HEK293 (cell line): ENCODE results near the gene ATP6V0A1.

Experiments
- CTCF ChIA-PET: fragments of 350-600 bp; formaldehyde crosslinking; extraction: SDS; loops from one replicate; lab custom pipeline; 2021; ENCODE audit warnings: antibody characterized with exemption; lab: Yijun Ruan, JAX
- POLR2A ChIA-PET: fragments of 300-600 bp; formaldehyde crosslinking; extraction: SDS; loops from one replicate; lab custom pipeline; 2020; ENCODE audit warnings: antibody characterized with exemption, inconsistent platforms; lab: Yijun Ruan, JAX
- H3K27ac ChIP-seq: fragments of 200-500 bp; sonication (Bioruptor generic); 2 replicates; pipeline ENCODE4 v1.5.1; 2014; ENCODE audit warnings: low read depth, low read length, control low read depth, inconsistent platforms; ENCODE audit errors: extremely low read depth
- H3K36me3 ChIP-seq, 2 experiments: fragments of 200-500 bp in 1 of 2; sonication (Bioruptor generic) in 1 of 2; 1 replicate in 1 of 2; 2 replicates in 1 of 2; pipeline ENCODE4 v1.5.1; 2014 to 2017; ENCODE audit warnings: inconsistent platforms in 2 of 2, low read length in 2 of 2; ENCODE audit not compliant: control insufficient read depth in 2 of 2, insufficient read depth in 1 of 2
- H3K4me1 ChIP-seq: fragments of 200-500 bp; sonication (Bioruptor generic); 2 replicates; pipeline ENCODE4 v1.5.1; 2014; ENCODE audit warnings: mild to moderate bottlenecking, low read length, inconsistent platforms; ENCODE audit not compliant: control insufficient read depth, insufficient read depth
- H3K4me3 ChIP-seq: 2 replicates; pipeline ENCODE4 v1.5.1; 2011; ENCODE audit warnings: low read depth, mild to moderate bottlenecking, control low read depth, low read length, moderate library complexity
- H3K9me3 ChIP-seq: fragments of 200-500 bp; sonication (Bioruptor generic); 2 replicates; pipeline ENCODE4 v1.5.1; 2014; ENCODE audit warnings: low read depth, low read length, inconsistent platforms; ENCODE audit not compliant: control insufficient read depth, insufficient read depth
- PRDM10 ChIP-seq: fragments of 450-650 bp; formaldehyde crosslinking; IDR thresholded peaks from 2 replicates; pipeline ENCODE4 v1.5.1; 2016; ENCODE audit warnings: missing biosample characterization, missing genetic modification characterization
- PRDM6 ChIP-seq: fragments of 450-650 bp; formaldehyde crosslinking; IDR thresholded peaks from 2 replicates; pipeline ENCODE4 v1.5.1; 2017; ENCODE audit warnings: missing biosample characterization, missing genetic modification characterization
- REST ChIP-seq: fragments of 450-650 bp; formaldehyde crosslinking; IDR thresholded peaks from 2 replicates; pipeline ENCODE4 v1.5.1; 2016; ENCODE audit warnings: missing biosample characterization, missing genetic modification characterization
- ZBTB11 ChIP-seq: fragments of 450-650 bp; formaldehyde crosslinking; conservative IDR thresholded peaks from 2 replicates; pipeline ENCODE4 v1.5.1; 2016; ENCODE audit warnings: low read depth, missing biosample characterization, missing genetic modification characterization
- ZBTB6 ChIP-seq: fragments of 450-650 bp; formaldehyde crosslinking; IDR thresholded peaks from 2 replicates; pipeline ENCODE4 v1.5.1; 2017; ENCODE audit warnings: missing biosample characterization, missing genetic modification characterization
- ZNF184 ChIP-seq: fragments of 450-650 bp; IDR thresholded peaks from 2 replicates; pipeline ENCODE4 v1.5.1; 2018; ENCODE audit warnings: missing biosample characterization, mild to moderate bottlenecking, missing genetic modification characterization
- ZNF2 ChIP-seq: fragments of 450-650 bp; formaldehyde crosslinking; IDR thresholded peaks from 2 replicates; pipeline ENCODE4 v1.5.1; 2016; ENCODE audit warnings: missing biosample characterization, missing genetic modification characterization
- ZNF280D ChIP-seq: fragments of 450-650 bp; formaldehyde crosslinking; IDR thresholded peaks from 2 replicates; pipeline ENCODE4 v1.5.1; 2016; ENCODE audit warnings: missing biosample characterization, missing genetic modification characterization
- ZNF394 ChIP-seq: fragments of 450-650 bp; formaldehyde crosslinking; IDR thresholded peaks from 2 replicates; pipeline ENCODE4 v1.5.1; 2016; ENCODE audit warnings: missing biosample characterization, missing genetic modification characterization, mild to moderate bottlenecking, moderate library complexity, borderline replicate concordance

ATP6V0A1 gene

GRCh38 chr17:42521036-42521435 lies 62.4 kb downstream of the ATP6V0A1 start (continued):
- TF ChIP-seq ZNF280D (tag by site-specific recombination): no peak
- no peak for TF ChIP-seq REST
- TF ChIP-seq ZNF2 (tag by site-specific recombination): no peak
- no peak for TF ChIP-seq ZNF394
- TF ChIP-seq ZBTB11 (tag by site-specific recombination): no peak
- no peak for TF ChIP-seq ZBTB6 (tag by site-specific recombination)

GRCh38 chr17:42521666-42522262 lies 63.1 kb downstream of the ATP6V0A1 start:
- TF ChIP-seq PRDM10 (peak; percentile 57), PRDM6 (no peak), ZNF184 (tag by site-specific recombination) (no peak)
- POLR2A ChIA-PET: interaction anchor here (2.5 kb wide), 1 partner anchor 8 kb away, joined by 12 read pairs; no protein-coding TSS in a partner anchor
- H3K27ac ChIP-seq: no peak overlapping the region
- CTCF ChIA-PET: interaction anchor here (0.9 kb wide), 1 partner anchor 112 kb away, joined by 5 read pairs; no protein-coding TSS in a partner anchor
- H3K36me3 ChIP-seq: peaks cover 0 to 46% of the 10 kb centered on the region in 2 experiments; a peak in 1 of 3 replicates
- H3K4me1 ChIP-seq: peaks cover 25% of the 10 kb centered on the region
- no peak overlapping the region for H3K4me3 ChIP-seq
- no peaks in the 10 kb centered on the region for H3K9me3 ChIP-seq
